Measurements from ENCODE around the gene PLEKHG5. TPM values are rescaled to one million over a fixed set of nuclear protein-coding genes. Genes with fewer than 3 reads are reported as not detected.

Gene PLEKHG5
- total and polyA plus RNA-seq, 4 donors: 3.4 to 22.9 (median 10.0) TPM

GRCh38 chr1:6476483-6476882 lies 15.0 kb downstream of the PLEKHG5 start:
- peaks cover 0 to 8% (median 4%) of the 10 kb centered on the region in 4 donors for H3K36me3 ChIP-seq (ENCODE audit: control insufficient read depth in 4 of 4, insufficient read depth in 4 of 4, low read length in 4 of 4)
- H3K9me3 ChIP-seq (ENCODE audit: control insufficient read depth in 4 of 4, insufficient read depth in 3 of 4, low read length in 3 of 4): no peaks in the 10 kb centered on the region
- no peak overlapping the region for H3K4me3 ChIP-seq
- no peaks in the 10 kb centered on the region for H3K27me3 ChIP-seq (ENCODE audit: control insufficient read depth in 3 of 3, insufficient read depth in 3 of 3, low read length in 2 of 3)
- peaks cover 0 to 2% (median 0%) of the 10 kb centered on the region in 5 donors for H3K4me1 ChIP-seq (ENCODE audit: control insufficient read depth in 5 of 5, insufficient read depth in 5 of 5, low read length in 5 of 5)
- no peak overlapping the region for H3K9ac ChIP-seq (ENCODE audit: insufficient read depth in 1 of 2, low read length in 2 of 2)
- no peak overlapping the region for H3K27ac ChIP-seq (ENCODE audit: low read depth in 1 of 2, low read length in 1 of 2)
- DNase-seq: no peak
- TF ChIP-seq CTCF (IDR thresholded peaks at IDR 0.05; ENCODE audit: control extremely low read depth, extremely low read depth): no peak
- ATAC-seq (ENCODE audit: insufficient read depth, low FRiP score): no peak
- WGBS, 2 donors: 91 to 100% methylated on average over 5 of the region's 5 CpGs

- Histone ChIP-seq H3K9ac (ENCODE audit: insufficient read depth in 1 of 2, low read length in 2 of 2) (no peak overlapping the region), H3K36me3 (ENCODE audit: control insufficient read depth in 4 of 4, insufficient read depth in 4 of 4, low read length in 4 of 4) (peaks cover 0 to 8% (median 4%) of the 10 kb centered on the region in 4 donors), H3K4me3 (no peak overlapping the region), H3K27me3 (ENCODE audit: control insufficient read depth in 3 of 3, insufficient read depth in 3 of 3, low read length in 2 of 3) (no peaks in the 10 kb centered on the region), H3K27ac (ENCODE audit: low read depth in 1 of 2, low read length in 1 of 2) (no peak overlapping the region), H3K4me1 (ENCODE audit: control insufficient read depth in 5 of 5, insufficient read depth in 5 of 5, low read length in 5 of 5) (peaks cover 0 to 4% (median 0%) of the 10 kb centered on the region in 5 donors), H3K9me3 (ENCODE audit: control insufficient read depth in 4 of 4, insufficient read depth in 3 of 4, low read length in 3 of 4) (peaks cover 0 to 2% (median 0%) of the 10 kb centered on the region in 4 donors)
- peak; percentile 70 for ATAC-seq (ENCODE audit: insufficient read depth, low FRiP score)
- TF ChIP-seq CTCF (IDR thresholded peaks at IDR 0.05; ENCODE audit: control extremely low read depth, extremely low read depth): peak; percentile 46
- 40 to 42% methylated on average over 31 to 33 of the region's 33 CpGs for WGBS, 2 donors
- DNase-seq: peak in 1 of 3 donors; percentile 35
Measured at GRCh38 chr1:6475381-6476133, 15.9 kb downstream of the PLEKHG5 start.

- no peak for TF ChIP-seq CTCF (IDR thresholded peaks at IDR 0.05; ENCODE audit: control extremely low read depth, extremely low read depth)
- Histone ChIP-seq H3K9me3 (ENCODE audit: control insufficient read depth in 4 of 4, insufficient read depth in 3 of 4, low read length in 3 of 4) (peaks cover 0 to 2% (median 0%) of the 10 kb centered on the region in 4 donors), H3K27me3 (ENCODE audit: control insufficient read depth in 3 of 3, insufficient read depth in 3 of 3, low read length in 2 of 3) (no peaks in the 10 kb centered on the region), H3K4me3 (no peak overlapping the region), H3K36me3 (ENCODE audit: control insufficient read depth in 4 of 4, insufficient read depth in 4 of 4, low read length in 4 of 4) (peaks cover 0 to 12% (median 6%) of the 10 kb centered on the region in 4 donors), H3K9ac (ENCODE audit: insufficient read depth in 1 of 2, low read length in 2 of 2) (no peak overlapping the region), H3K4me1 (ENCODE audit: control insufficient read depth in 5 of 5, insufficient read depth in 5 of 5, low read length in 5 of 5) (peaks cover 0 to 4% (median 0%) of the 10 kb centered on the region in 5 donors), H3K27ac (ENCODE audit: low read depth in 1 of 2, low read length in 1 of 2) (no peak overlapping the region)
- ATAC-seq (ENCODE audit: insufficient read depth, low FRiP score) (no peak), DNase-seq (no peak)
- 91 to 94% methylated on average over 13 of the region's 13 CpGs for WGBS, 2 donors
Measured at GRCh38 chr1:6474815-6475282, 16.6 kb downstream of the PLEKHG5 start.

All from lung (tissue), 12 donors.